ENCODE measurements around the gene TXNDC8.
"Not testable (repeated sequence)": the region's sequence is repeated elsewhere in the genome, so short reads cannot be mapped to it uniquely, and the experiment has no call there.

TXNDC8 gene

GRCh38 chr9:110323818-110324217 is 13.8 kb downstream of the TXNDC8 start:
- H3K27me3 ChIP-seq (ENCODE audit: control insufficient read depth in 1 of 2, insufficient read depth in 2 of 2, low read length in 2 of 2), result no peaks in the 10 kb centered on the region
- no peaks in the 10 kb centered on the region for H3K4me1 ChIP-seq (ENCODE audit: insufficient read depth, low read length)
- H3K9me3 ChIP-seq (ENCODE audit: low read length), result no peaks in the 10 kb centered on the region

GRCh38 chr9:110320651-110321445 is 16.8 kb downstream of the TXNDC8 start:
- H3K9me3 ChIP-seq (ENCODE audit: low read length), result no peaks in the 10 kb centered on the region
- no peak overlapping the region for H3K4me3 ChIP-seq (ENCODE audit: low read depth in 1 of 2, low read length in 2 of 2)
- no peaks in the 10 kb centered on the region for H3K27me3 ChIP-seq (ENCODE audit: control insufficient read depth in 1 of 2, insufficient read depth in 2 of 2, low read length in 2 of 2)
- H3K36me3 ChIP-seq (ENCODE audit: insufficient read depth, low read length), result no peaks in the 10 kb centered on the region
- no peak overlapping the region for H3K27ac ChIP-seq (ENCODE audit: low read depth, low read length)
- no peaks in the 10 kb centered on the region for H3K4me1 ChIP-seq (ENCODE audit: insufficient read depth, low read length)
- H3K9ac ChIP-seq (ENCODE audit: low read length), result no peak overlapping the region

More at GRCh38 chr9:110323818-110324217, 13.8 kb downstream of the TXNDC8 start:
- no peaks in the 10 kb centered on the region for H3K36me3 ChIP-seq (ENCODE audit: insufficient read depth, low read length)
- no peak overlapping the region for H3K4me3 ChIP-seq (ENCODE audit: low read depth in 1 of 2, low read length in 2 of 2)
- H3K9ac ChIP-seq (ENCODE audit: low read length), result no peak overlapping the region
- no peak overlapping the region for H3K27ac ChIP-seq (ENCODE audit: low read depth, low read length)

GRCh38 chr9:110319781-110320492 is 17.7 kb downstream of the TXNDC8 start:
- H3K9me3 ChIP-seq (ENCODE audit: low read length), result no peaks in the 10 kb centered on the region
- no peaks in the 10 kb centered on the region for H3K4me1 ChIP-seq (ENCODE audit: insufficient read depth, low read length)
- no peak overlapping the region for H3K9ac ChIP-seq (ENCODE audit: low read length)
- H3K27ac ChIP-seq (ENCODE audit: low read depth, low read length), result no peak overlapping the region
- no peaks in the 10 kb centered on the region for H3K36me3 ChIP-seq (ENCODE audit: insufficient read depth, low read length)
- H3K27me3 ChIP-seq (ENCODE audit: control insufficient read depth in 1 of 2, insufficient read depth in 2 of 2, low read length in 2 of 2), result no peaks in the 10 kb centered on the region
- no peak overlapping the region for H3K4me3 ChIP-seq (ENCODE audit: low read depth in 1 of 2, low read length in 2 of 2)

GRCh38 chr9:110317911-110318310 is 19.8 kb downstream of the TXNDC8 start:
- H3K27me3 ChIP-seq (ENCODE audit: control insufficient read depth in 1 of 2, insufficient read depth in 2 of 2, low read length in 2 of 2), result no peaks in the 10 kb centered on the region
- H3K9ac ChIP-seq (ENCODE audit: low read length), result no peak overlapping the region
- no peaks in the 10 kb centered on the region for H3K9me3 ChIP-seq (ENCODE audit: low read length)
- H3K4me1 ChIP-seq (ENCODE audit: insufficient read depth, low read length), result no peaks in the 10 kb centered on the region
- H3K4me3 ChIP-seq (ENCODE audit: low read depth in 1 of 2, low read length in 2 of 2), result no peak overlapping the region
- no peak overlapping the region for H3K27ac ChIP-seq (ENCODE audit: low read depth, low read length)
- no peaks in the 10 kb centered on the region for H3K36me3 ChIP-seq (ENCODE audit: insufficient read depth, low read length)

GRCh38 chr9:110316261-110317075 is 21.2 kb downstream of the TXNDC8 start:
- Histone ChIP-seq H3K27ac (ENCODE audit: low read depth, low read length) (no peak overlapping the region), H3K4me1 (ENCODE audit: insufficient read depth, low read length) (no peaks in the 10 kb centered on the region), H3K4me3 (ENCODE audit: low read depth in 1 of 2, low read length in 2 of 2) (no peak overlapping the region), H3K36me3 (ENCODE audit: insufficient read depth, low read length) (no peaks in the 10 kb centered on the region), H3K9me3 (ENCODE audit: low read length) (no peaks in the 10 kb centered on the region), H3K9ac (ENCODE audit: low read length) (no peak overlapping the region), H3K27me3 (ENCODE audit: control insufficient read depth in 1 of 2, insufficient read depth in 2 of 2, low read length in 2 of 2) (no peaks in the 10 kb centered on the region)

- not testable (repeated sequence) for H3K36me3 ChIP-seq (ENCODE audit: insufficient read depth, low read length); H3K9ac ChIP-seq (ENCODE audit: low read length); H3K27me3 ChIP-seq (ENCODE audit: control insufficient read depth in 1 of 2, insufficient read depth in 2 of 2, low read length in 2 of 2); H3K4me1 ChIP-seq (ENCODE audit: insufficient read depth, low read length); H3K4me3 ChIP-seq (ENCODE audit: low read depth in 1 of 2, low read length in 2 of 2); H3K27ac ChIP-seq (ENCODE audit: low read depth, low read length); H3K9me3 ChIP-seq (ENCODE audit: low read length)
Measured at GRCh38 chr9:110311978-110312377, 25.7 kb downstream of the TXNDC8 start.

GRCh38 chr9:110309681-110310080 is 28.0 kb downstream of the TXNDC8 start:
- no peak overlapping the region for H3K4me3 ChIP-seq (ENCODE audit: low read depth in 1 of 2, low read length in 2 of 2)
- no peaks in the 10 kb centered on the region for H3K27me3 ChIP-seq (ENCODE audit: control insufficient read depth in 1 of 2, insufficient read depth in 2 of 2, low read length in 2 of 2)
- H3K4me1 ChIP-seq (ENCODE audit: insufficient read depth, low read length), result no peaks in the 10 kb centered on the region
- H3K36me3 ChIP-seq (ENCODE audit: insufficient read depth, low read length), result no peaks in the 10 kb centered on the region
- no peak overlapping the region for H3K9ac ChIP-seq (ENCODE audit: low read length)
- H3K9me3 ChIP-seq (ENCODE audit: low read length), result no peaks in the 10 kb centered on the region
- H3K27ac ChIP-seq (ENCODE audit: low read depth, low read length), result no peak overlapping the region

- Histone ChIP-seq H3K36me3 (ENCODE audit: insufficient read depth, low read length) (no peaks in the 10 kb centered on the region), H3K9ac (ENCODE audit: low read length) (no peak overlapping the region), H3K4me3 (ENCODE audit: low read depth in 1 of 2, low read length in 2 of 2) (no peak overlapping the region), H3K4me1 (ENCODE audit: insufficient read depth, low read length) (no peaks in the 10 kb centered on the region), H3K9me3 (ENCODE audit: low read length) (no peaks in the 10 kb centered on the region), H3K27me3 (ENCODE audit: control insufficient read depth in 1 of 2, insufficient read depth in 2 of 2, low read length in 2 of 2) (no peaks in the 10 kb centered on the region), H3K27ac (ENCODE audit: low read depth, low read length) (no peak overlapping the region)
Measured at GRCh38 chr9:110308633-110309038, 29.0 kb downstream of the TXNDC8 start.

GRCh38 chr9:110307191-110307590 is 30.5 kb downstream of the TXNDC8 start:
- Histone ChIP-seq H3K36me3 (ENCODE audit: insufficient read depth, low read length) (no peaks in the 10 kb centered on the region), H3K9me3 (ENCODE audit: low read length) (no peaks in the 10 kb centered on the region), H3K4me3 (ENCODE audit: low read depth in 1 of 2, low read length in 2 of 2) (no peak overlapping the region), H3K4me1 (ENCODE audit: insufficient read depth, low read length) (no peaks in the 10 kb centered on the region), H3K9ac (ENCODE audit: low read length) (no peak overlapping the region), H3K27me3 (ENCODE audit: control insufficient read depth in 1 of 2, insufficient read depth in 2 of 2, low read length in 2 of 2) (no peaks in the 10 kb centered on the region), H3K27ac (ENCODE audit: low read depth, low read length) (no peak overlapping the region)

- no peak overlapping the region for H3K4me3 ChIP-seq (ENCODE audit: low read depth in 1 of 2, low read length in 2 of 2)
Measured at GRCh38 chr9:110303133-110303532, 34.5 kb downstream of the TXNDC8 start.

GRCh38 chr9:110298043-110298605 is 39.5 kb downstream of the TXNDC8 start:
- Histone ChIP-seq H3K9ac (ENCODE audit: low read length) (no peak overlapping the region), H3K27ac (ENCODE audit: low read depth, low read length) (no peak overlapping the region), H3K4me1 (ENCODE audit: insufficient read depth, low read length) (no peaks in the 10 kb centered on the region), H3K36me3 (ENCODE audit: insufficient read depth, low read length) (no peaks in the 10 kb centered on the region), H3K4me3 (ENCODE audit: low read depth in 1 of 2, low read length in 2 of 2) (no peak overlapping the region), H3K9me3 (ENCODE audit: low read length) (no peaks in the 10 kb centered on the region), H3K27me3 (ENCODE audit: control insufficient read depth in 1 of 2, insufficient read depth in 2 of 2, low read length in 2 of 2) (no peaks in the 10 kb centered on the region)

More at GRCh38 chr9:110303133-110303532, 34.5 kb downstream of the TXNDC8 start:
- H3K27ac ChIP-seq (ENCODE audit: low read depth, low read length), result no peak overlapping the region
- H3K36me3 ChIP-seq (ENCODE audit: insufficient read depth, low read length), result no peaks in the 10 kb centered on the region
- H3K4me1 ChIP-seq (ENCODE audit: insufficient read depth, low read length), result no peaks in the 10 kb centered on the region
- H3K9ac ChIP-seq (ENCODE audit: low read length), result no peak overlapping the region
- H3K27me3 ChIP-seq (ENCODE audit: control insufficient read depth in 1 of 2, insufficient read depth in 2 of 2, low read length in 2 of 2), result no peaks in the 10 kb centered on the region
- H3K9me3 ChIP-seq (ENCODE audit: low read length), result no peaks in the 10 kb centered on the region

Measured in muscle layer of colon (tissue), 2 donors.